Body of pancreas (tissue), 4 donors: Measurements from ENCODE around the gene PRSS8. TPM values are rescaled to one million over a fixed set of nuclear protein-coding genes. Genes with fewer than 3 reads are reported as not detected.
"Not testable (repeated sequence)": the region's sequence is repeated elsewhere in the genome, so short reads cannot be mapped to it uniquely, and the experiment has no call there.

ENCODE experiments used
- ATAC-seq: fragments of 150-250 bp; one replicate; pipeline ENCODE4 v1.9.1; 2016
- DNase-seq, 4 donors: peaks; one replicate each; pipeline ENCODE4 v3.0.0-alpha.2; 2019
- H3K27ac ChIP-seq, 4 donors: fragments of 200-600 bp; sonication (generic); 1 replicate in 3 of 4; 2 replicates in 1 of 4; pipeline versions ENCODE4 v1.5.1 to v1.6.1; 2016 to 2019; ENCODE audit warnings: mild to moderate bottlenecking in 1 of 4, mixed read lengths in 1 of 4, moderate library complexity in 1 of 4
- H3K27me3 ChIP-seq, 2 donors: fragments of 200-600 bp; sonication (generic); one replicate each; pipeline ENCODE4 v1.6.0; 2016; ENCODE audit warnings: mild to moderate bottlenecking in 1 of 2
- H3K36me3 ChIP-seq, 2 donors: fragments of 200-600 bp; sonication (generic); replicated peaks in 1 of 2; 2 replicates each; pipeline ENCODE4 v1.5.1; 2016; ENCODE audit warnings: low read depth in 2 of 2; ENCODE audit not compliant: insufficient read depth in 1 of 2
- H3K4me1 ChIP-seq: fragments of 200-600 bp; sonication (generic); one replicate; pipeline ENCODE4 v1.6.0; 2016
- H3K4me3 ChIP-seq, 2 donors: fragments of 200-600 bp; sonication (generic); 1 replicate in 1 of 2; 2 replicates in 1 of 2; pipeline ENCODE4 v1.5.1; 2016 to 2019
- H3K9me3 ChIP-seq, 3 donors: fragments of 200-600 bp; sonication (generic); 1 replicate in 2 of 3; 2 replicates in 1 of 3; pipeline ENCODE4 v1.5.1; 2016
- POLR2A ChIP-seq, 3 donors: fragments of 450-650 bp; IDR thresholded peaks; one replicate each; pipeline ENCODE4 v1.6.1; 2016; ENCODE audit warnings: antibody characterized with exemption in 3 of 3, mild to moderate bottlenecking in 2 of 3
- WGBS, 2 donors: methylation state at CpG; one replicate each; pipeline ENCODE4 v1.1.5; 2017; 5-methylcytosine and 5-hydroxymethylcytosine counted together
- intact Hi-C: fragments of 100-400 bp; cut with DNase I; formaldehyde crosslinking; loops from one replicate; pipeline ENCODE4 v1.15.1; 2023
- total RNA-seq, 2 donors: library from RNA; depleted of rRNA; stranded (reverse); fragments of >200 nt; gene quantifications; one replicate each; pipeline ENCODE4 v1.1.0, GENCODE V29; 2016
- TF ChIP-seq, protein P1 (sequence below), 7 experiments: fragments of 450-650 bp in 4 of 7; fragments of 200-600 bp in 3 of 7; sonication (generic) in 3 of 7; IDR thresholded peaks; one replicate each; pipeline ENCODE4 v1.5.1; 2016 to 2019; ENCODE audit warnings: antibody characterized with exemption in 7 of 7

Gene PRSS8
- total RNA-seq, 2 donors from 2014 or later: 75.5 to 81.7 TPM

DNA sequence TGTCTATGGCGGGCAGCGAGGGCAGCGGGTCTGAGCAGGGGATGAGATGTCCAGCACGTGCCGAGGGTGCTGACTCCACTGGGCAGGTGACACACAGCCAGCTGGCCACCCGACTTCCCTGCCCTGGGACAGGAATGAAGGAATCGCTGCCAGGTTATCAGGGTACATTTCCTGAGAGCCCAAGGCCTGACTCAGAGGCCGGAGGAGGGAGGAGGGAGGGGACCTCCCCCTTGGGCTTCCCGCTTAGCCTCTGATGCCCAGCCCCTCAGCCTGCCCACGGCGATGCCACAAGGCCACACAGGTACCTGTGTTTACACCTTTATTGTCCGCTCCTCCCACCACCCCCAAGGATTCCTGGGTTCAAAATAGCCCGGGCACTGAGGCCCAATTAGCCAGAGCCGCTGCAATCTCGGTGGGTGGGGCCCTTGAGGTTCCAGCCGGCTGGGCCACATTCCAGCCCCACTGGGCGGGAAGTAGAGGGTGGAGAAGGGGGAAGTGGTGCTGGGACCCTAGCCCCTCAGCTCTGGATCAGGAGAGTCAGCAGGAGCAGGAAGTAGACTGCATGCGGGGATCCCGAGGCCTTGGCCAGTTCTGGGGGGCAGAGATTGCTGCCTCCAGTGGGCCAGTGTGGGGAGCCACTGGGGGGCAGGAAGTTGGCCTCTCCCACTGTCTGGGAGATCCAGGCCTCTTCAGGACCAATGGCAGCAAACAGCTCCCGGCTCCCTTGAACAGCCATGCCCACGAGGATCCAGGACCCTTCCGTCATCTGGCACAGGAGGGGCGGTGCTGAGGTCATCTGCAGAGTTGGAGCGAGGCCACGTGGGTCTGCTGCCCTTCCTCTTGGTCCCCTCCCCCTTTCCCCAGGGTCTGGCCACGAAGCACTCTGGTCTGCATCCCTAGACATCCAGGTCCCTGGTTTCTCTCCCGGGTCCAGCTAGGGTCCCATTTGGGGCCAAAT, 3.4 kb upstream of the PRSS8 start:
- 20 to 23% methylated on average over 16 to 23 of the region's 27 CpGs for WGBS, 2 donors
- H3K9me3 ChIP-seq: no peaks in the 10 kb centered on the region
- DNase-seq (peak; percentile 92 to 97 (median 96)), ATAC-seq (peak; percentile 60)
- intact Hi-C loops: no loop called here
- no peaks in the 10 kb centered on the region for H3K36me3 ChIP-seq
- H3K27ac ChIP-seq: peak overlapping the region; percentile 91 to 98 (median 92)
- peaks cover 59% of the 10 kb centered on the region for H3K4me1 ChIP-seq
- H3K4me3 ChIP-seq: no peak overlapping the region
- no peaks in the 10 kb centered on the region for H3K27me3 ChIP-seq
- TF ChIP-seq POLR2A (IDR thresholded peaks at IDR 0.05): peak in 2 of 3 donors; percentile 68 to 73
- TF ChIP-seq, protein P1, sequence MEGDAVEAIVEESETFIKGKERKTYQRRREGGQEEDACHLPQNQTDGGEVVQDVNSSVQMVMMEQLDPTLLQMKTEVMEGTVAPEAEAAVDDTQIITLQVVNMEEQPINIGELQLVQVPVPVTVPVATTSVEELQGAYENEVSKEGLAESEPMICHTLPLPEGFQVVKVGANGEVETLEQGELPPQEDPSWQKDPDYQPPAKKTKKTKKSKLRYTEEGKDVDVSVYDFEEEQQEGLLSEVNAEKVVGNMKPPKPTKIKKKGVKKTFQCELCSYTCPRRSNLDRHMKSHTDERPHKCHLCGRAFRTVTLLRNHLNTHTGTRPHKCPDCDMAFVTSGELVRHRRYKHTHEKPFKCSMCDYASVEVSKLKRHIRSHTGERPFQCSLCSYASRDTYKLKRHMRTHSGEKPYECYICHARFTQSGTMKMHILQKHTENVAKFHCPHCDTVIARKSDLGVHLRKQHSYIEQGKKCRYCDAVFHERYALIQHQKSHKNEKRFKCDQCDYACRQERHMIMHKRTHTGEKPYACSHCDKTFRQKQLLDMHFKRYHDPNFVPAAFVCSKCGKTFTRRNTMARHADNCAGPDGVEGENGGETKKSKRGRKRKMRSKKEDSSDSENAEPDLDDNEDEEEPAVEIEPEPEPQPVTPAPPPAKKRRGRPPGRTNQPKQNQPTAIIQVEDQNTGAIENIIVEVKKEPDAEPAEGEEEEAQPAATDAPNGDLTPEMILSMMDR (IDR thresholded peaks at IDR 0.05): no peak

DNA sequence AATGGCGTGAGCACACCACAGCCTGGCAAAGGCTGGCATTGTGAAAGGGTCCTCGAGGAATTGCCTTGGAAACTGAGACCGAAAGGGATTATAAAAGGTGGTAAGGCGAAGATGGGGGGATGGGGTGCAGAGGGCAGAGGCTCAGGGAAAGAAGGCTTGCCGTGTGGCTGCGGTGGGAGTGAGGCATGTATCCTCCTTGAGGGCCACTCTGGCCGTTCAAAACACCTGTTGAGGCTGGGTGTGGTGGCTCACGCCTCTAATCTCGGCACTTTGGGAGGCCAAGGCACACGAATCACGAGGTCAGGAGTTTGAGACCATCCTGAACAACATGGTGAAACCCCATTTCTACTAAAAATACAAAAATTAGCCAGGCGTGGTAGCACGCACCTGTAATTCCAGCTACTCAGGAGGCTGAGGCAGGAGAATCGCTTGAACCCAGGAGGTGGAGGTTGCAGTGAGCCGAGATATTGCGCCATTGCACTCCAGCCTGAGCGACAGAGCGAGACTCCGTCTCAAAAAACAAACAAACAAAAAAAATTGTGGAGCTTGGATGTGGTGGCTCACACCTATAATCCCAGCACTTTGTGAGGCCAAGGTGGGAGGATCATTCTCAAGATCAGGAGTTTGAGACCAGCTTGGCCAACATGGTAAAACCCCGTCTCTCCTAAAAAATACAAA, 1.4 kb upstream of the PRSS8 start:
- 74 to 79% methylated on average over 20 of the region's 20 CpGs for WGBS, 2 donors
- H3K27me3 ChIP-seq, H3K9me3 ChIP-seq, DNase-seq, H3K36me3 ChIP-seq, ATAC-seq, H3K4me3 ChIP-seq, intact Hi-C loops: not testable (repeated sequence)
- H3K4me1 ChIP-seq: peaks cover 70% of the 10 kb centered on the region
- peak overlapping the region in 1 of 4 donors; percentile 99 for H3K27ac ChIP-seq

DNA sequence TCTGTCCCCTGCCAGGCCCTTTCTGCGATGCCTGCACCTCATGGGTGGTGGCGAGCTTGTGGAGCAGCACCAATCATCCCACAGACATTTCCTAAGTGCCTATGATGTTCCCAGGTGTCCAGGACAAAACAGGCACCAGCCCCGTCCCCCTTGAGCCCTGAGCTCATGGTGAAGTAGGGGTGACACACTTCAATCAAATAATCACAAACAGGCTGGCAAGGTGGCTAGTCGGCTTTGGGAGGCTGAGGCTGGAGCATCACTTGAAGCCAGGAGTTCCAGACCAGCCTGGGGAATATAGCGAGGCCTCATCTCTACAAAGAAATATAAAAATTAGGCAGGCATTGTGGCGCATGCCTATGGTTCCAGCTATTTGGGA, 748 bp upstream of the PRSS8 start:
- Histone ChIP-seq H3K4me1 (peaks cover 71% of the 10 kb centered on the region), H3K9me3 (no peaks in the 10 kb centered on the region), H3K27me3 (no peaks in the 10 kb centered on the region), H3K4me3 (no peak overlapping the region), H3K27ac (peak overlapping the region; percentile 94 to 99 (median 94)), H3K36me3 (peaks cover 0 to 4% of the 10 kb centered on the region in 2 donors)
- intact Hi-C loops: no loop called here
- ATAC-seq (no peak), DNase-seq (no peak)
- TF ChIP-seq, protein P1 (IDR thresholded peaks at IDR 0.05): no peak
- TF ChIP-seq POLR2A (IDR thresholded peaks at IDR 0.05): no peak
- WGBS, 2 donors: 68 to 78% methylated on average over 6 of the region's 6 CpGs

DNA sequence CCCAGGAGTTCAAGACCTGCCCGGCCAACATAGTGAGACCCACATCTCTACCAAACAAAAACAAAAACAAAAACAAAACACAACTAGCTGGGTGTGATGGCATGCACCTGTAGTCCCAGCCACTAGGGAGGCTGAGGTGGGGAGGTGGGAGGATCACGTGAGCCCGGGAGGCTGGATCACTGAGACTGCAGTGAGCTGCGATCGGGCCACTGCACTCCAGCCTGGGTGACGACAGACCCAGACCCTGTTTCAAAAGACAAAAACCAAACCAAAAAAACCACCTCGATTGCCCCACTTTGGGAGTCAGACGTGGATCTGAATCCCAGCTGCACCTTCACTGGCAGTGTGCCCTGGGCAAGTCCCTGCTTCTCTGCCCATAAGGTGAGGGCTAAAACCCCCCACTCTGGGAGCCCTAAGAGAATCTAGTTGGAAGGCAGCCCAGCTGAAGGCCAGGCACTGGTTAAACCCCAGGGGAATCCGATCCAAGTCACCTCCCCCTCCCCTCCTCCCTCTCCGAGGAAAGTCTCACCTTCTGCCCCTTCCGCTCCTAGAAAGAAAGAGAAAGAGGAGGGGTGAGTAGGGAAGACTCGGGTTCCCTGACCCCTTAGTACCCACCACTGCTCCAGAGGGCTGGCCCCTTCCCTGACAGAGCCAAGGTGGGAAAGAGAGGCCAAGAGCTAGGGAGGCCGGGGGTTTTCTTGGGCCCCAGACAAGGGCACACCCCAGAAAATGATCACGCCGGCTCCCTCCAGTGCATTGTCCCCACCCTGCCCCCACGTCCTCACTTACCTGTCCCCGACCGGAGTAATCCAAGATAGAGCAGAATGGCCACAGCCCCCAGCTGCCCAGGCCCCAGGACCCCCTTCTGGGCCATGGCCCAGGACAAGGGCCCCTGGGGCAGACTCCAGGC, 647 bp downstream of the PRSS8 start:
- Histone ChIP-seq H3K27ac (peak overlapping the region; percentile 94 to 99 (median 94)), H3K9me3 (no peaks in the 10 kb centered on the region), H3K4me3 (peak overlapping the region; percentile 44 to 95), H3K4me1 (peaks cover 71% of the 10 kb centered on the region), H3K27me3 (no peaks in the 10 kb centered on the region), H3K36me3 (peaks cover 0 to 4% of the 10 kb centered on the region in 2 donors)
- 7 to 18% methylated on average over 18 of the region's 18 CpGs for WGBS, 2 donors
- ATAC-seq: peak; percentile 40
- peak; percentile 77 to 85 (median 84) for DNase-seq
- intact Hi-C loops: no loop called here
- TF ChIP-seq POLR2A (IDR thresholded peaks at IDR 0.05): peak; percentile 72 to 93 (median 91)
- TF ChIP-seq, protein P1 (IDR thresholded peaks at IDR 0.05): peak in 5 of 7 experiments; percentile 17 to 78 (median 54)
